ENCODE results near the gene BORCS5. TPM values are rescaled to one million over a fixed set of nuclear protein-coding genes. Genes with fewer than 3 reads are reported as not detected.

Gene BORCS5
- total RNA-seq, 1 experiment from 2014 or later = 13.9 TPM

DNA sequence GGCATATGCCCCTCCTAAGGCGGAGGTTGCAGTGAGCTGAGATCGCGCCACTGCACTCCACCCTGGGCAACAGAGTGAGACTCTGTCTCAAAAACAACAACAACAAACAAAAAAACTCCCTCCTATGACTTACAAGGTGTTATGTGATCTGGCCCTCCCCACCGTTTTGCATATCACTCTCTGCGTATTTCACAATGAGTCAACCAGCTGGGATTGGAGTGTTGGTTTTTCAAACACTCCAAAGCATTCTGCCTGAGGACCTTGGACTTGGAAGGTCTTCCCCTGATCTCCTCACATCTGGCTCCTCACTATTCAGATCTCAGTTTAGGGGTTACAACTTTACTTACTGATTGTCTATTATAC is 20.8 kb upstream of the BORCS5 start:
- Histone ChIP-seq H4K20me1 (ENCODE audit: control insufficient read depth, insufficient read depth, insufficient read length) (no peaks in the 10 kb centered on the region), H2BK20ac (ENCODE audit: low read depth, low read length, poor library complexity, severe bottlenecking) (no peak overlapping the region), H3T11ph (ENCODE audit: low read length) (no peak overlapping the region), H2BK12ac (ENCODE audit: insufficient read length, low read depth, low read length) (no peak overlapping the region), H2AFZ (ENCODE audit: low read length) (no peak overlapping the region), H4K8ac (replicated peaks; ENCODE audit: insufficient read length, low read depth, low read length) (no peak overlapping the region), H3K14ac (ENCODE audit: insufficient read depth, low read length) (no peak overlapping the region), H2BK15ac (ENCODE audit: low read depth, low read length) (no peak overlapping the region), H3K79me1 (ENCODE audit: insufficient read depth, low read depth, low read length, poor library complexity, severe bottlenecking) (no peaks in the 10 kb centered on the region), H3K4me2 (ENCODE audit: insufficient read depth, insufficient read length, low read length) (no peak overlapping the region), H3K27me3 (ENCODE audit: insufficient read depth, low read length) (no peaks in the 10 kb centered on the region), H3K79me2 (ENCODE audit: insufficient read depth, low read length) (no peaks in the 10 kb centered on the region), H2AK5ac (ENCODE audit: insufficient read length, low read length) (no peak overlapping the region), H3K4me1 (ENCODE audit: insufficient read depth, low read length) (peaks cover 4% of the 10 kb centered on the region; the same call in 1 of the 2 replicates), H2BK120ac (ENCODE audit: low read depth, low read length, poor library complexity, severe bottlenecking) (no peak overlapping the region), H3K9ac (ENCODE audit: extremely low read depth, insufficient read length, low read length) (no peak overlapping the region), H4K5ac (ENCODE audit: insufficient read length, low read depth, low read length) (no peak overlapping the region), H3K56ac (ENCODE audit: insufficient read length, low read depth, low read length) (no peak overlapping the region), H3K9me3 (ENCODE audit: control insufficient read depth, low read depth, low read length) (no peaks in the 10 kb centered on the region), H3K27ac (ENCODE audit: insufficient read length, low read depth, low read length) (no peak overlapping the region), H3K4ac (ENCODE audit: low read depth, low read length) (no peak overlapping the region), H3K23ac (ENCODE audit: insufficient read length, low read depth, low read length) (no peak overlapping the region), H3K18ac (ENCODE audit: insufficient read length, low read depth, low read length) (no peak overlapping the region), H4K91ac (ENCODE audit: insufficient read length, low read depth, low read length) (no peak overlapping the region), H2BK5ac (ENCODE audit: insufficient read length, low read length) (no peak overlapping the region), H3K23me2 (ENCODE audit: insufficient read length, low read depth, low read length, poor library complexity, severe bottlenecking) (no peaks in the 10 kb centered on the region)
- peaks cover 18 to 28% of the 10 kb centered on the region in 2 experiments for H3K4me1 Mint-ChIP-seq
- TF ChIP-seq, protein P1, sequence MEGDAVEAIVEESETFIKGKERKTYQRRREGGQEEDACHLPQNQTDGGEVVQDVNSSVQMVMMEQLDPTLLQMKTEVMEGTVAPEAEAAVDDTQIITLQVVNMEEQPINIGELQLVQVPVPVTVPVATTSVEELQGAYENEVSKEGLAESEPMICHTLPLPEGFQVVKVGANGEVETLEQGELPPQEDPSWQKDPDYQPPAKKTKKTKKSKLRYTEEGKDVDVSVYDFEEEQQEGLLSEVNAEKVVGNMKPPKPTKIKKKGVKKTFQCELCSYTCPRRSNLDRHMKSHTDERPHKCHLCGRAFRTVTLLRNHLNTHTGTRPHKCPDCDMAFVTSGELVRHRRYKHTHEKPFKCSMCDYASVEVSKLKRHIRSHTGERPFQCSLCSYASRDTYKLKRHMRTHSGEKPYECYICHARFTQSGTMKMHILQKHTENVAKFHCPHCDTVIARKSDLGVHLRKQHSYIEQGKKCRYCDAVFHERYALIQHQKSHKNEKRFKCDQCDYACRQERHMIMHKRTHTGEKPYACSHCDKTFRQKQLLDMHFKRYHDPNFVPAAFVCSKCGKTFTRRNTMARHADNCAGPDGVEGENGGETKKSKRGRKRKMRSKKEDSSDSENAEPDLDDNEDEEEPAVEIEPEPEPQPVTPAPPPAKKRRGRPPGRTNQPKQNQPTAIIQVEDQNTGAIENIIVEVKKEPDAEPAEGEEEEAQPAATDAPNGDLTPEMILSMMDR (conservative IDR thresholded peaks at IDR 0.05) = no peak
- WGBS (ENCODE audit: extremely low coverage, insufficient read length, low lambda C conversion rate) = no CpG with 5 or more reads among the region's 5 CpGs
- no peaks in the 10 kb centered on the region for H3K9me3 Mint-ChIP-seq
- DNase-seq = no peak
- H3K27me3 Mint-ChIP-seq (ENCODE audit: low read depth) = no peaks in the 10 kb centered on the region
- no peak overlapping the region for H3K27ac Mint-ChIP-seq
- H3K4me3 Mint-ChIP-seq = no peak overlapping the region
- peaks cover 0 to 2% (median 0%) of the 10 kb centered on the region in 3 experiments; a peak in 1 of 7 replicates for H3K36me3 Mint-ChIP-seq (ENCODE audit: insufficient read depth in 1 of 3, low read depth in 3 of 3)

All from H9 (cell line).